ENCODE measurements around the gene SLC4A3.

The SLC4A3 gene

DNA sequence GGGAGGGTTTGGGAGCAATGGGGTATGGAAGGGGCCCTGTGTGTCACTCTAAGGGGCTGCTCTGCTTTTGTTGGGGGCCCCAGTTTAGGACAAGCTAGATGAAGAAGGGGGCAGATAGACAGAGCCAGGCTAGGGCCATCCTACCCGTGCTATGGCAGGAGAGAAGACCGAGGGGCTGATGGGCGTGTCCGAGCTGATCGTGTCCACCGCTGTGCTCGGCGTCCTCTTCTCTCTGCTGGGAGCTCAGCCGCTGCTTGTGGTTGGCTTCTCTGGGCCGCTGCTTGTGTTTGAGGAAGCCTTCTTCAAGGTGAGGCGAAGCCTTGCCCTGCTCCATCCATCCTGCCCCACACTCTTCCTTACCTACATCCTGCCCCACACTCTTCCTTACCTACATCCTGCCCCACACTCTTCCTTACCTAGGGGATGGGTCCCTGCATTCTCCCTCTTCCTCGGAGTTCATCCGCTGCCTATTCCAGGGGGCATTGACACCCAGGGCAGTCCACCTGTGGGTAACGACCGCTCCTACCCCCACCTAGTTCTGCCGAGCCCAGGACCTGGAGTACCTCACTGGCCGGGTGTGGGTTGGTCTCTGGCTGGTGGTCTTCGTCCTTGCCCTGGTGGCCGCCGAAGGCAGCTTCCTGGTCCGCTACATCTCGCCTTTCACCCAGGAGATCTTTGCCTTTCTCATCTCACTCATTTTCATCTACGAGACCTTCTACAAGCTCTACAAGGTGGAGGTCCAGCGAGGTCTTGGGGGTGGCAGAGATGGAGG is 8.9 kb downstream of the SLC4A3 start:
- peaks cover 16% of the 10 kb centered on the region for H3K4me1 Mint-ChIP-seq
- no peaks in the 10 kb centered on the region for H3K36me3 Mint-ChIP-seq (ENCODE audit: low read depth)
- TF ChIP-seq, protein P1, sequence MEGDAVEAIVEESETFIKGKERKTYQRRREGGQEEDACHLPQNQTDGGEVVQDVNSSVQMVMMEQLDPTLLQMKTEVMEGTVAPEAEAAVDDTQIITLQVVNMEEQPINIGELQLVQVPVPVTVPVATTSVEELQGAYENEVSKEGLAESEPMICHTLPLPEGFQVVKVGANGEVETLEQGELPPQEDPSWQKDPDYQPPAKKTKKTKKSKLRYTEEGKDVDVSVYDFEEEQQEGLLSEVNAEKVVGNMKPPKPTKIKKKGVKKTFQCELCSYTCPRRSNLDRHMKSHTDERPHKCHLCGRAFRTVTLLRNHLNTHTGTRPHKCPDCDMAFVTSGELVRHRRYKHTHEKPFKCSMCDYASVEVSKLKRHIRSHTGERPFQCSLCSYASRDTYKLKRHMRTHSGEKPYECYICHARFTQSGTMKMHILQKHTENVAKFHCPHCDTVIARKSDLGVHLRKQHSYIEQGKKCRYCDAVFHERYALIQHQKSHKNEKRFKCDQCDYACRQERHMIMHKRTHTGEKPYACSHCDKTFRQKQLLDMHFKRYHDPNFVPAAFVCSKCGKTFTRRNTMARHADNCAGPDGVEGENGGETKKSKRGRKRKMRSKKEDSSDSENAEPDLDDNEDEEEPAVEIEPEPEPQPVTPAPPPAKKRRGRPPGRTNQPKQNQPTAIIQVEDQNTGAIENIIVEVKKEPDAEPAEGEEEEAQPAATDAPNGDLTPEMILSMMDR (IDR thresholded peaks at IDR 0.05) = no peak
- no peak overlapping the region for H3K27ac Mint-ChIP-seq
- peaks cover 15% of the 10 kb centered on the region for H3K27me3 Mint-ChIP-seq (ENCODE audit: low read depth, poor library complexity)
- no peaks in the 10 kb centered on the region for H3K9me3 Mint-ChIP-seq
- DNase-seq = no peak
- H3K4me3 Mint-ChIP-seq = no peak overlapping the region

DNA sequence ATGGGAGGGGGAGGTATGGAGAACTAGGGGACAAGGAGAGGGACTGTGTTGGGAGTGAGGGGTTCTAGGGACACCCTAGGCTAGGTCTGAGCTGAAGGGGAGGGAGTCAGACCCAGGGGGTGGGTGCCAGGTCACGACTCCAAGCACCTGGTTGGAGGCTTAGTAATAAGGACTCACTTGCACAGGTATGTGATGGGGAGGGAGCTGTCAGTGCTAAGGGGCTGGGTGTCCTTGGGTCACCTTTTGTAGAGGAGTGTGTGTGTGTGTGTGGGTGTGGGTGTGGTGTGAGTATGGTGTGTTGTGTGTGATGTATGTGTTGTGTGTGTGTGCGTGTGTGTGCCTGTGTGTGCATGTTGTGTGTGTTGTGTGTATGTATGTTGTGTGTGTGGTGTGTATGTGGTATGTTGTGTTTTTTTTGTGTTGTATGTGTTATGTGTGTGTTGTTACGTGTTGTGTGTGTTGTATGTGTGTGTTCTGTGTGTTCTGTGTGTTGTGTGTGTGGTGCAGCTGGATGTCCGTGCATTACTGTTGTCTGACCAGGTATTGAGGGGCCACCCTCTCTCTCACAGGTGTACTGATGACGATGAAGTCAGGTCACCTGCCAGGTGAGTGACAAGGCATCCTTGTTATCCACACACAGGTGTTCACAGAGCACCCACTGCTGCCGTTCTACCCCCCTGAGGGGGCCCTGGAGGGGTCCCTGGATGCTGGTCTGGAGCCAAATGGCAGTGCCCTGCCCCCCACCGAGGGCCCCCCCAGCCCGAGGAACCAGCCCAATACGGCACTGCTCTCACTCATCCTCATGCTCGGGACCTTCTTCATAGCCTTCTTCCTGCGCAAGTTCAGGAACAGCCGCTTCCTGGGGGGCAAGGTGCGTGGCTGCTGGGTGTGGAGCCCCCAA is 9.8 kb downstream of the SLC4A3 start:
- DNase-seq = no peak
- Mint-ChIP-seq H3K27ac (no peak overlapping the region), H3K27me3 (ENCODE audit: low read depth, poor library complexity) (peaks cover 15% of the 10 kb centered on the region), H3K4me1 (peaks cover 18% of the 10 kb centered on the region), H3K4me3 (no peak overlapping the region), H3K9me3 (no peaks in the 10 kb centered on the region), H3K36me3 (ENCODE audit: low read depth) (no peaks in the 10 kb centered on the region)
- TF ChIP-seq, protein P1 (IDR thresholded peaks at IDR 0.05) = no peak

DNA sequence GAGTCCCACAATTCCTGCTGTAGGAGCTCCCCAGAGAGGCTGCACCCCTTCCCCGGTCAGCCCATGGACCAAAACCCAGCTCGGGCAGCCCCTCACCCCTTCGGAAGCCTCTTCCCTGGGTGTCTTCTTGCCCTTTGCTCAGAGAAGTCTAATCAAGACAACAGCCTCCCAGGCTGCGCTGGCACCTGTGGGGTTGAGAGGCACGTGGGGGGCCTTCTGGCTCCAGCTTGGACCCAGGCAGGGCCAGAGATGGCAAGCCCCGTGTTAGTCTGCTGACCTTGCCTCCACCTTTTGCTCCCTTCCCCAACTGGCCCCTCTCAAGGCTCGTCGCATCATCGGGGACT is 10.4 kb downstream of the SLC4A3 start:
- Mint-ChIP-seq H3K27ac (no peak overlapping the region), H3K9me3 (no peaks in the 10 kb centered on the region), H3K4me3 (no peak overlapping the region), H3K36me3 (ENCODE audit: low read depth) (no peaks in the 10 kb centered on the region), H3K4me1 (peaks cover 24% of the 10 kb centered on the region), H3K27me3 (ENCODE audit: low read depth, poor library complexity) (peaks cover 18% of the 10 kb centered on the region)
- no peak for DNase-seq
- TF ChIP-seq, protein P1 (IDR thresholded peaks at IDR 0.05) = no peak

GRCh38 chr2:219638217-219638947 is 11.0 kb downstream of the SLC4A3 start:
- TF ChIP-seq, protein P1 (IDR thresholded peaks at IDR 0.05) = no peak
- no peak overlapping the region for H3K27ac Mint-ChIP-seq
- no peak for DNase-seq
- H3K27me3 Mint-ChIP-seq (ENCODE audit: low read depth, poor library complexity) = peaks cover 22% of the 10 kb centered on the region
- no peaks in the 10 kb centered on the region for H3K36me3 Mint-ChIP-seq (ENCODE audit: low read depth)
- no peak overlapping the region for H3K4me3 Mint-ChIP-seq
- H3K4me1 Mint-ChIP-seq = peaks cover 23% of the 10 kb centered on the region
- H3K9me3 Mint-ChIP-seq = no peaks in the 10 kb centered on the region

- no peaks in the 10 kb centered on the region for H3K9me3 Mint-ChIP-seq
Measured at GRCh38 chr2:219638948-219639755, 11.7 kb downstream of the SLC4A3 start.

More at GRCh38 chr2:219638948-219639755, 11.7 kb downstream of the SLC4A3 start:
- Mint-ChIP-seq H3K4me3 (no peak overlapping the region), H3K27me3 (ENCODE audit: low read depth, poor library complexity) (peaks cover 25% of the 10 kb centered on the region), H3K27ac (no peak overlapping the region), H3K36me3 (ENCODE audit: low read depth) (no peaks in the 10 kb centered on the region), H3K4me1 (peaks cover 20% of the 10 kb centered on the region)
- DNase-seq = no peak
- TF ChIP-seq, protein P1 (IDR thresholded peaks at IDR 0.05) = no peak

Measured in nephron progenitor cell (in vitro differentiated cells).